ENCODE results near the gene RAB11FIP4.
A peak's percentile ranks its signal among the peaks of the same experiment; 100 is the strongest.

RAB11FIP4 gene

GRCh38 chr17:31411707-31412285 lies 20.3 kb downstream of the RAB11FIP4 start:
- no peak for DNase-seq (ENCODE audit: low read depth)

DNA sequence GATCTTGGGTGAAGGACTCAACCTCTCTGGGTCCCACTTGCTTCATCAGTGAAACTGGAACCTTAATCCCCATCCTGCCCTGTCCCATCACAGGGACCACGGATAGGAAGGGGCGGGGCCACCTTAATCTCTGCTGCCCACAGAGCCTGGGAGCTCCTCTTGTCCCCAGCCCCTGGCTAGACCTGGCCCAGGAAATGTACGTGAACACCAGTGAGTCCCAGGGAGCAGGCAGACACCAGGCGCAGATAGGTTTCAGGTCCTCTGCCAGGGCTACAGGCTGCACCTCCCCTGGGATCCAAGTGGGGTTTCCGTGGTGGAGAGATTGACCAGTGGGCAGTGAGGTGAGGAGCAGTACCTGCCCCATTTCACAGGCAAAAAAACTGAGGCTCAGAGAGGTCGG lies 21.0 kb downstream of the RAB11FIP4 start:
- DNase-seq (ENCODE audit: low read depth), result no peak

GRCh38 chr17:31413081-31413799 lies 21.8 kb downstream of the RAB11FIP4 start:
- no peak for DNase-seq (ENCODE audit: low read depth)

- DNase-seq (ENCODE audit: low read depth), result peak; percentile 94
Observed at GRCh38 chr17:31413874-31414549, 22.5 kb downstream of the RAB11FIP4 start.

DNA sequence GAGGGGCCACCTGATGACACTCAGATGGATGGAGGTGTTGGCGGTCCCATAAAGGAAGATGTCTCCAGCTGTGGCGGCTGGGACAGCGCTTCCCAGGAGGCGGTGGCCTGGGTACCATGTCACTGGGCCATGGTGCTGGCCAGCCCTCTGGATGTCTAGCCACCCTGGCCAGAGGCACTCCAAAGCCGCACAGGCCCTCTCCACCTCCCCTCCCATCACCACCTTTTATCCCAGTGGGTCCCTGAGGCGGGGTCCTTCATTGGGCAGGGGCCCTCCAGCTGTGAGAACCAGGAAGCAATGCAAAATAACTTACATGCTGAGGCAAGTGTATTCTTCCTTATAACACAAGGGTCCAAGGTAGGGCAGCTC lies 23.1 kb downstream of the RAB11FIP4 start:
- DNase-seq (ENCODE audit: low read depth), result no peak

GRCh38 chr17:31415004-31415454 lies 23.6 kb downstream of the RAB11FIP4 start:
- DNase-seq (ENCODE audit: low read depth), result no peak

DNA sequence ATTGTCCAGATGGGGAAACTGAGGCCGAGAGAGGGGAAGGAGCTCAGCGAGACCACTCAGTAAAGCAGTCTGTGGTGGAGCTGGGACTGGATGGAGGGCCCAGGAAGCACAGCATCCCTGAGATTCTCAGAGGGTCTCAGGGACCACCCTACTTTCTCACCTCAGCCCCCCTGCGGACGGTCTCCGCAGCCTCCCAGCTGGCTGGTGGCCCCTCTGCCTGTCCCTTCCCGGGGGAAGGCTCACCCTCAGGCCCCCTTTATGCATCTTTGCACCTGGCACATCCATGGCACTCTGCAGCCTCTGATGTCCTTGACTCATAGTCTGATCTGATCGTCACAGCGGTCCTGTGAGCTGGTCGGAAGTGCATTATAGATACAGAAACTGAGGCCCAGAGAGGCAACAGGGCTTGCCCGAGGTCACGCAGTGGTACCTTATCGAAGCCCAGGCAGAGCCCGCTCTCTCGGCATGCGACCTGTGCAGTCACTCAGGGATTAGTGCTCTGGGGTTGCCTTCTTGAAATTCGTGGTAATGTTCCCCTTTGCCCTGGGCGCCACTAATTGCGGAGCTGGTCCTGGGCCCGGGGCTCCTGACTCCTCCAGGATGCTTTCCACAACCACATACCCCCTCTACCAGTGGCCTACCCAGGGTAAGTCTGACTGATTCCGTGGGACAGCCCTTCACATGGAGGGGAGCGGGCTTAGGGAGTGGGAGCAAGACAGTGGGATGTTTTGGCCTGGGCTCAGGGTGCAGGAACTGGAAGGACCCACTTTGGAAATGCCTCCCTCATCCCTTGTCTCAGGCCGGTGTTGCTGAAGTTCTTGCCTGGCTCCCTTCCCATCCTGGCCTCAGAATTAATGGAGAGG lies 24.4 kb downstream of the RAB11FIP4 start:
- DNase-seq (ENCODE audit: low read depth), result no peak

DNA sequence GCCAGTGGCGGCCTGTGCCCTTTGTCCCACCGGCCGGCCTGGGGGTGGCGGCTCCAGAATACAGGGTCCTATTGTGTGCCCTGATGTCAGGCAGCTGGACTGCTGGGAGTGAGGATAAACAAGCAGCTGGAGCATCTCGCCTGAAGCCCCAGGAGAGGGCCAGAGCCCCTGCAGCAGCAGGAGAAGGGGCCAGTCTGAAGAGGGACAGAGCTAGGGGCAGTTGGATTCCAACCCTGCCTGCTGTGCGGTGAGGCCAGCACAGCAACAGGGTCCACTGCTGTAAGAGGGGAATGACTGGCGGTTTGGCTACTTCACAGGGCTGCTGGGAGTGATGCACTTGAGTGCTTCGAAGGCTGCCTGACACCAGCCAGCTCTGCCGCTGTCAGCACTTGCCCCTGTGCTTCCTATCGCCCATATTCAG lies 25.0 kb downstream of the RAB11FIP4 start:
- no peak for DNase-seq (ENCODE audit: low read depth)

GRCh38 chr17:31417051-31417792 lies 25.7 kb downstream of the RAB11FIP4 start:
- no peak for DNase-seq (ENCODE audit: low read depth)

DNA sequence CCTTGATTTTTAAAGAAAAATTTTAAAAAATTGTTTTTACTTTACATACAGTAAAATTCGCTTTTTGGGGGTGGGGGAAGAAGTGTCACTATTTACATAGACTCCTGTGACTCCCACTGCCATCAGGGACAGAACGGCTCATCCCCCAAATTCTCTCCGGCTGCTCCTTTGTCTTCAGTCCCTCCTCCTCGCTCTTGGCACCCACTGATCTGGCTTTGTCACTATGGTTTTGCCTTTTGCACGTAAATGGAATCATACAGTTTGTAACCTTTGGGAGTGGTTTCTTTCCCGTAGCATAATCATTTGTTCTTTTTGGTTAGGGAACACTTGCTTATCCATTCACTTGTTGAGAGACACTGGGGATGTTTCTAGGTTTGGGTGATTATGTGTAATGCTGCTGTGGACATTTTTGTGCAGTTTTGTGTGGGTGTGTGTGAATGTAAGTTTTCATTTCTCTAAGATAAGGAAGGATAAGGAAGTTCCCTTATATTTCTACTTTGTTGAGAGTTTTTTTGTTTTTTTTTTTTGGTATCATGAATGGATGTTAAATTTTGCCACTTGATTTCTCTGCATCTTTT lies 27.4 kb downstream of the RAB11FIP4 start:
- no peak for DNase-seq (ENCODE audit: low read depth)

GRCh38 chr17:31422443-31422842 lies 31.0 kb downstream of the RAB11FIP4 start:
- DNase-seq (ENCODE audit: low read depth), result no peak

DNA sequence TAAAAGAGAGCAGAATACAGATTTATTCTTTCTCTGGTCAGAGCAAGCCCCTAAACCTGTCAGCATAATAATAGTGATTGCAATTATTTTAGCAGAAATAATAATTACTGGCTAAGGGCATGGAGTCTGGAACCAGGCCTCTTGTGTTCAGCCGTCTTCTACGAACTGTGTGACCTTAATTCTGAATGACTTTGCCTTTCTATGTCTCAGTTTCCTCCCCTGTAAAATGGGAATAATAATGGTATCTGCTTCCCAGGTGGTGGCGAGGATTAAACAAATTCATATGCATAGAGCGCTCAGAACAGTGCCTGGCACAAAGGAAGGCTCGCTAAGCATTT lies 33.4 kb downstream of the RAB11FIP4 start:
- no peak for DNase-seq (ENCODE audit: low read depth)

GRCh38 chr17:31425282-31426040 lies 34.0 kb downstream of the RAB11FIP4 start:
- DNase-seq (ENCODE audit: low read depth), result peak; percentile 92

DNA sequence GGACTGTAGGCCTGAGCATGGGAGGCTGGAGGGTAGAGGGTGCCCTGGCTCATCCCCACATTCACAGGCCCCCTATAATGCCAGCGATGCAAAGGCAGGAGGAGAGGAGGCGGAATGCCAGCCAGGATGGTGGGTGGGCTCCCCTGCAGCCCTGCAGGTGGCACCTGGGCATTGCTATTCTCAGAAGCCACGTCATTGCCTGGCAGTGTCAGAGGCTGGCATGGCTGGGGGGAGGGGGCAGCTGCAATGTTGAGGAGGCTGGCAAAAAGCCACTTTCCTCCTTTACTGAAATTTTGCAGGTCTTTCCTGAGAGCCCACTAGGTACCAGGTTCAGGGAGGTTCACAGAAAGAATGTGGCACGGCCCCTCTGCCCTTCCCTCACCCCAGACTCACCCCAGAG lies 36.2 kb downstream of the RAB11FIP4 start:
- DNase-seq (ENCODE audit: low read depth), result no peak

GRCh38 chr17:31428111-31428510 lies 36.6 kb downstream of the RAB11FIP4 start:
- DNase-seq (ENCODE audit: low read depth), result no peak

GRCh38 chr17:31428512-31428911 lies 37.0 kb downstream of the RAB11FIP4 start:
- no peak for DNase-seq (ENCODE audit: low read depth)

- no peak for DNase-seq (ENCODE audit: low read depth)
Observed at GRCh38 chr17:31431098-31431851, 39.8 kb downstream of the RAB11FIP4 start.

DNA sequence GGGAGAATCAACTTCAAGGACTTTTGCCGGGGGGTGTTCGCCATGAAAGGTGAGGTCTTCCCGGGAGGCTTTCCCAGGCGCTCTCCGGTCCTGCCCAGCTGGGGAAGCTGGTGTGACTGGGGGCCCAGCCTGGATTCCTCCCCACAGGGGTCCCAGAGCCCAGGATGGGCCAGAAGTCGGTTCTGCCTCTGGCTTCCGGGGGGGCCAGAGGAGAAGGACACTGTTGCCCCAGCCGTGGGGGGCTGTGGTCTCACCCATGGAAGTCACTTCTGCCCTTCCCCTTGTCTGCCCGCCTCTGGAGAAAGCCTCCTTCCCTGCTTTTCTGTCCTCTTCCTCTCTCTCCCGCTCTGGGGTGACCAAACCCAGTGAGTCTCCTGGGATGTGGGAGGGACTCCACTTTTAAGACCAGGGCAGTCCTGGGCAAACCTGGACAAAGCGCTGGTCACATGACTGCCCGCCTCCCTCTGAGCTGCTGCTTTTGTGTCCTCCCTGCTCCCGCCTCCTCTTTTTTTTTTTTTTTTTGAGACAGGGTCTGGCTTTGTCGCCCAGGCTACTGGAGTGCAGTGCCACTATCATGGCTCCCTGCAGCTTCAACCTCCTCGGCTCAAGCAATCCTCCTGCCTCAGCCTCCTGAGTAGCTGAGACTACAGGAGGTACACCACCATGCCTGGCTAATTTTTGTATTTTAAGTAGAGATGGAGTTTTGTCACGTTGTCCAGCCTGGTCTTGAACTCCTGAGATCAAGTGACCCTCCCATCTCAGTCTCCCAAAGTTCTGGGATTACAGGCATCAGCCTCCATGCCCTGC lies 40.6 kb downstream of the RAB11FIP4 start:
- DNase-seq (ENCODE audit: low read depth), result no peak
